HG02981 (cell line): ENCODE results near the gene FIBP.

Source experiments
- ATAC-seq: cut with Tn5 transposase; IDR thresholded peaks from one replicate; pipeline ENCODE4 v1.9.1; 2021; ENCODE audit warnings: mild to moderate bottlenecking, moderate library complexity; ENCODE audit not compliant: unreplicated experiment

The FIBP gene

DNA sequence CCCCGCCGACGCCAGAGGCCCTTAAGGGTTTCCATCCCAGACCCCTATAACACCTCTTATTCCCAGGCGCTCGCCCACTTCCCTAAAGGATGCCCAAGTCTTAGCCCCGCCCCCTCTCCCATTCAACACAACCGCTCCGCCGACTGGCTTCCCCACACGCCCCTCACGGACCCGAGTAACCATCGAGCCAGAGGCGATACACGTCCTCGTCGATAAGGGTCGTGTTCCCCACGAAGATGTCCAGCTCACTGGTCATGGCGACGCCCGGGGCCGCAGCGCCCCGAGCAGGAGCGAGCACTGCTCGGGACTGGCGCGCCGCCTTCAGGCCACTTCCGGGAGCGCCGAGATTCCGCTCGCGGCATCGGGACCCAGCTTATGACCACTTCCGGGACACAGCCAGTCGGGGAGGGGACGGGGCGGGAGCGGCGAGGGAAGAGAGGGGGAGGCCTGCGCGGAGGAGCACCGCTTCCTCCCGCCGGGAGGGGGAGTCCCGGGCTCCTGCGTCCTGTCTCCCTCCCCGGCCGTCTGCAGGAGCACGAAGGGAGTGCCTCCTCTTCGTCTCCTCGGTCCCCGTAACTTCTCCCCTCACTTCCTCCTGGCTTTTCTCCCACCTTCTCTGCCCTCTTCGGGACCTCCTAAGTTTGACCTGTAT lies at the start of gene FIBP:
Gene FIBP, minus strand, starts transcription at position 309 of the 652 bp plus-strand sequence. Its CDS starts 53 bp downstream, at position 256.
- peak; percentile 38 for ATAC-seq

DNA sequence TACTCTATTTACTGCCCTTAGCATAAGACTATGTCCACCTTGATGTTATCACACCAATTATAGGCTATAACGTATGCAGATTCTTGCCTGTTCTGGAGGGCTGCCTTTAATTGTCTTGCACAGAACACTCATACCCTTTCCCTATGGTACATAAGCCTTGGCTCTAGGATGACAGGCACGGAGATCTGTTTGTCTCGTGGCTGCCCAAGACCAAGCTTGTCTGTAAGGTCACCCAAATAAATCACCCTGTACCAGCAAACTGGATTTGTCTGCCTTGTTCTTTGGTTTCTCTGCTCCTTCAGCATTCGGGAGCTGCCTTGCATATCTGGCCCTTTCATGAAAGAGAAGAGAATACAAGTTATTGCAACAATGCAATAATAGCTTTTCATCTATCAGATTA lies 49.5 kb upstream of the FIBP start:
- no peak for ATAC-seq

DNA sequence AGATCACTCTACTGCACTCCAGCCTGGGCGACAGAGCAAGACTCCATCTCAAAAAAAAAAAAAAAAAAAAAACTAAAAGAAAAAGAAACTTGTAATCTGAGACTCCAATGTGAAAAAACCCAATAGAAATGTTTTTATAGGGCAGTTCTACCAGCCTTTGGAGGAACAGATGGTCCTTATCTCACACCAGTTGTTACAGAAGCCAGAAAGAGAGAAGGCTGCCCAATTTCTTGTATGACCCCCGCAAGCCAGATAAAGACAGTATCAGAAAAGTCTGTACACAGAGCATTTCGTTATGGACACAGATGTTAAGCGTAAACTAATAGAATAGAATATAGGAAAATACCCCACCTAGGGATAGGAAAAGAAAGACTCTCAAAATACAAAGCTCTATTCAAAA lies 45.7 kb upstream of the FIBP start:
- no peak for ATAC-seq

DNA sequence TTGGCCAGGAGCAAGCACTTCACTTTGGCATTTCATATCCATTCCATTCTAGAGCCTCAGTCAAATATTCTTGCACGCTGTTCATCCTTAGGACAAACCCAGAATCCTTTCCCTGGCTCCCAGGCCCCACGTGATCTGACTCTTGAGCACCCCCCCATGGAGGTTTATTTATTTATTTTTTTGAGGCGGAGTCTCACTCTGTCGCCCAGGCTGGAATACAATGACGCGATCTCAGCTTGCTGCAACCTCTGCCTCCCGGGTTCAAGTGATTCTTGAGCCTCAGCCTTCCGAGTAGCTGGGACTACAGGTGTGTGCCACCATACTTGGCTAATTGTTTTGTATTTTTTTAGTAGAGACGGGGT lies 44.3 kb upstream of the FIBP start:
- no peak for ATAC-seq

- ATAC-seq, result no peak
Measured at GRCh38 chr11:65931773-65932557, 43.7 kb upstream of the FIBP start.

GRCh38 chr11:65928667-65929066 lies 40.4 kb upstream of the FIBP start:
- no peak for ATAC-seq

- peak; percentile 75 for ATAC-seq
Measured at GRCh38 chr11:65927904-65928397, 39.7 kb upstream of the FIBP start.

GRCh38 chr11:65925397-65925796 lies 37.1 kb upstream of the FIBP start:
- ATAC-seq, result no peak

DNA sequence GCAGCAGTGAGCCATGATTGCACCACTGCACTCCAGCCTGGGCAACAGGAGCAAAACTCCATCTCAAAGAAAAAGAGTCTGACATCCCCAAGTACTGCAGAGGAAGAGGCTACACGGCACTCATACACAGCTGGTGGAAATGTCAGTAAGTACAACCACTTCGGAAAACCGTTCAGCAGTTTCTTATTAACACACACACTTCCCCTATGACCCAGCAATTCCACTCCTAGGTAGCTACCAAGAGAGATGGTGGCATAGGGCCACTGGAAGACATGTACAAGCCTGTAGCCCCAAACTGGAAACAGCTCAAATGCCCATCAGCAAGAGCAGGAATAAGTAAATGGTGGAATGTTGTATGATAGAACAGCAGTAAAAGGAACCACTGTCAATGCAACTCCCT lies 34.3 kb upstream of the FIBP start:
- no peak for ATAC-seq

GRCh38 chr11:65921876-65922275 lies 33.6 kb upstream of the FIBP start:
- ATAC-seq, result no peak

- no peak for ATAC-seq
Measured at GRCh38 chr11:65921033-65921555, 32.8 kb upstream of the FIBP start.

DNA sequence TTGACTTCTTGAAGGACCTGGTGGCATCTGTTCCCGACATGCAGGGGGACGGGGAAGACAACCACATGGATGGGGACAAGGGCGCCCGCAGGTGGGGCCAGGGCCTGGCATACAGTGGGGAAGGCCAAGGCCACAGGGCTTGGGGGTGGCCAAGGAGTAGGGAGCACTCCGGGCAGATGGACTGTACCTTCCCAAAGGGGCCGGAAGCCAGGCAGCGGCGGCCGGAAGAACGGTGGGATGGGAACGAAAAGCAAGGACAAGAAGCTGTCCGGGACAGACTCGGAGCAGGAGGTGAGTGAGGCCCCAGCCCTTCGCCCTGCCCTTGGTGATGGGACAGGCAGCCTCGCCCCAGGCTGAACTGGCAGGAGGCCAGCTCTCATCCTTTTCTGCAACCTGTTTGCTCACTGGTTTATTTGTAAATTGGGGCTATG lies 32.1 kb upstream of the FIBP start:
- ATAC-seq, result no peak

GRCh38 chr11:65919573-65920371 lies 31.5 kb upstream of the FIBP start:
- peak; percentile 33 for ATAC-seq

DNA sequence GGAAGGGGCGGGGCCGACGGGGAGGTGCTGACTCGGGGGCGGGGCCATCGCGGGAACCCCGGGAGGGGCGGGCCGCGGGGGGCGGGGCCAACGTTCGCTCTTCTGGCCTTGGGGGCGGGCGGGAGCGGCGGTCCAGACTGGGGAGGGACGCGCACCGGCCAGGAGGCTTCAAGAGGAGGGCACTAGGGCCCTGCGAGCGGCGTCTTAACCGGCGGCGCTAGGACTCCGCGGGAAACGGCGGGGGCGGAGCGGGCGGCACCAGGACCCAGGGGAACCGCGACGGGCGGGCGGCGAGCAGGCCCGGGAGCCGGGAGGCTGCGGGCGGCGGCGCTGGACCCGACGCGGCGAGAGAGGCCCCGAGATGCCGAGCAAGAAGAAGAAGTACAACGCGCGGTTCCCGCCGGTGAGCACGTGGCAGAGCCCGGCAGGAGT lies 30.9 kb upstream of the FIBP start, which contains the start of gene DRAP1:
Gene DRAP1, plus strand, starts transcription at position 286 of the 432 bp plus-strand sequence. Its CDS starts 76 bp downstream, at position 362.
- peak; percentile 74 for ATAC-seq

DNA sequence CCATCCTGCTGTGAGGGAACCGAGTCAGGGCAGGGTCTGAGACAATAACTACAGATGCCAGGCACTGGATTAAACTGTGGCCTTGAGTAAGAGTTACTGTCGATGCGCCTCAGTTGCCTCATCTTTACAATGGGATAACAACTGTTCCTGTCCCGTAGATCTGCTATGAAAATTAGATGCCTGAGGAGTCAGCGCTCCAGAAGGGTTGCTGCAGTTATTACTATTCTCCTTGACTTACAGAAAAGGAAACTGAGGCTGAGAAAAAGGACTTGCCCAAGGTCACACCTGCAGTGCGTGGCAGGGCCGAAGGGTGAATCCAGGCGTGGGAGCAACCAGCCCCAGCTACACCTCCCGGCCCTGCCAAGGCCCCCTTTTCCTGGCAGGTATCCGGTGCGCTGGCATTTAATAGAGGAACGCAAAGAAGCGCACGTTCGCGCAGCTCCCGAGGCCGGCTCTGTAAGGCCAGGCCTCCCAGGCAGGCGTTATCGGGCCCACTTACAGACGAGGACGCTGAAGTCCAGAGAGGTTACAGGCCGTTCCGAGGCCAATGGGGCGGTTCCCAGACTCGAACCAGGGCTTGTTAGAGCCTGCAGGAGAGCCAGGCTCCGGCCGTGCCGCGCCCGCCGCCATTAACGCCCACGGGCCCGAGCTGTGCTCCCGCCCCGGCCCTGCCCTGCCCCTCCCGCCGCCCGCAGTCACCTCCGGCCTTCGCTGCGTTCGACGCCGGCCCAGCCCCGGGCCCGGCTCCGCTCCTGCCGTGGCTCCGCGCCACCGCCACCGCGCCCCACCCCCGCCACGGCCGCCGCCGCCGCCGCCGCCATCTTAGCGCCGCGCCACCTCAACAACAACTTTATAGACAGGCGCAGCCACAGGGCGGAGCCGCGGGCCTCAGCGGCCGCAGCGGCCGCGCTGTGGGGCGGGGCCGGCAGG lies 30.2 kb upstream of the FIBP start, which contains the start of gene C11orf68:
Gene C11orf68, minus strand, starts transcription at position 852 of the 930 bp plus-strand sequence. Its CDS starts 31 bp downstream, at position 821.
- ATAC-seq, result peak; percentile 55

DNA sequence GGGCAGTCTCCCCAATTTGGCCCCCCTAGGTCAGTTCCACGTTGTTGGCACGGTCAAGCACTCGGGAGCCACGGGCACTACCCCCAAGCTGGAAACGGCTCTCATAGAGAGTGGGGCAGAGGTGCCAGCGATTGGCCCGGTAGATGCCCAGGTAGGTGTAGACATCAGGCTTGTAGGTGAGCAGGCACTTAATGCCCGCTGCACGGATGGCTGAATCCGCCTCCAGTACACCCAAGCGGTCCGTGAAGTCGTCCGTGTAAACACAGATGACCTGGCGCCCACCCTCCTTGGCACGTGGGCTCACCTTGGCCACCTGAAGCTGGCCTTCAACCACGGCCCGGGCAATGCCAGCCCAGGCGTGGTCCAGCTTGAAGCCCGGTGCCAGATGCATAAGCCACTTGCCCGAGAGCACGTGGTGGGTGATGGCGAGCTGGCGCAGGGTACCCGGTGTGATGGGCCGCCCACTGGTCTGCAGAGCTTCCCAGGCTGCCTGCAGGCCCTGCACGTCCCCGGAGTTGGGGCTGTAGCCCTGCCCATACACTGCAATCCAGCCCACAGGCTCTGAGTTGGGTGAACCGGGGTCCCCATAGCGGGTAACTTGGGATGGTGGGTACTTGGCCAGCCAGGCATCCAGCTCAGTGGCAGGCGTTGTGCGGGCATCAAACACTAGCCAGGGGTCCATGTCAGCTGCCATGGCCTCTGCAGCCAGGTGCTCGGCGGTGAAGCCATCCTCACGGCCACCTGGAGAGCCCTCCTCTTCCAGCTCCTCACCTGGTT lies 29.4 kb upstream of the FIBP start:
- no peak for ATAC-seq

- no peak for ATAC-seq
Measured at GRCh38 chr11:65917077-65917433, 28.8 kb upstream of the FIBP start.

DNA sequence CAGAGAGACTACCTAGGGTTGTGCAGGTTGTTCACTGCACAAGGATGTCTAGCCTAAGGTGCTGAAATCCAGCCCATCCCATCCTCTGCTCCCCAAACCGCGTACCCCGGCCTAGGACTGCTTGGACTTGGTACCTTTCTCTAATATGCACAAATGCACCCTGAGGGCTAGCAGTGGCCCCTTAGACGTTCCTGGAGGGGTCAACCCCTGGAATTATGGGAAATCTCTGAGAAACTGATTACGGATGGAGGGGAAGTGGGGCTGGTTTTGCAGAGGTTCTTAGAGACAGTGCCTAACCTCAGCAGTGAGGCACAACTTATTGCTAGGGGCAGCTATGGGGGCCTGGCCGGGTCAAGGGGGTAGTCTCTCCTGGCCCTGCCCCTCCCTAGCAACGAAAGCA lies 28.1 kb upstream of the FIBP start:
- no peak for ATAC-seq

- no peak for ATAC-seq
Measured at GRCh38 chr11:65915821-65916251, 27.6 kb upstream of the FIBP start.
